Measurements from ENCODE around the gene MRPL51.

- TF ChIP-seq CTCF (conservative IDR thresholded peaks at IDR 0.05; ENCODE audit: low read depth in 2 of 2) (no peak), REST (IDR thresholded peaks at IDR 0.05; ENCODE audit: unreplicated experiment) (no peak), ZNF462 (CRISPR knock-in tag; IDR thresholded peaks at IDR 0.05) (no peak), POLR2AphosphoS5 (IDR thresholded peaks at IDR 0.05; ENCODE audit: low read depth) (no peak), ETS1 (IDR thresholded peaks at IDR 0.05) (no peak), EZH2phosphoT487 (IDR thresholded peaks at IDR 0.05; ENCODE audit: unreplicated experiment) (no peak), EZH2 (IDR thresholded peaks at IDR 0.05; ENCODE audit: low read depth, unreplicated experiment) (no peak), JUNB (IDR thresholded peaks at IDR 0.05; ENCODE audit: unreplicated experiment) (no peak), CREB1 (CRISPR knock-in tag; IDR thresholded peaks at IDR 0.05; ENCODE audit: low read depth) (no peak), STAT1 (IDR thresholded peaks at IDR 0.05; ENCODE audit: unreplicated experiment) (no peak), ZNF331 (CRISPR knock-in tag; IDR thresholded peaks at IDR 0.05; ENCODE audit: low read depth) (no peak), ZNF114 (CRISPR knock-in tag; IDR thresholded peaks at IDR 0.05) (no peak)
Measured at GRCh38 chr12:6526766-6527525, 33.9 kb upstream of the MRPL51 start.
